GM21360 (cell line): Measurements from ENCODE around the gene DRC1.

Experiments used
- ATAC-seq: cut with Tn5 transposase; IDR thresholded peaks from one replicate; pipeline ENCODE4 v1.9.1; 2021; ENCODE audit warnings: mild to moderate bottlenecking, moderate library complexity; ENCODE audit not compliant: unreplicated experiment

Gene DRC1

DNA sequence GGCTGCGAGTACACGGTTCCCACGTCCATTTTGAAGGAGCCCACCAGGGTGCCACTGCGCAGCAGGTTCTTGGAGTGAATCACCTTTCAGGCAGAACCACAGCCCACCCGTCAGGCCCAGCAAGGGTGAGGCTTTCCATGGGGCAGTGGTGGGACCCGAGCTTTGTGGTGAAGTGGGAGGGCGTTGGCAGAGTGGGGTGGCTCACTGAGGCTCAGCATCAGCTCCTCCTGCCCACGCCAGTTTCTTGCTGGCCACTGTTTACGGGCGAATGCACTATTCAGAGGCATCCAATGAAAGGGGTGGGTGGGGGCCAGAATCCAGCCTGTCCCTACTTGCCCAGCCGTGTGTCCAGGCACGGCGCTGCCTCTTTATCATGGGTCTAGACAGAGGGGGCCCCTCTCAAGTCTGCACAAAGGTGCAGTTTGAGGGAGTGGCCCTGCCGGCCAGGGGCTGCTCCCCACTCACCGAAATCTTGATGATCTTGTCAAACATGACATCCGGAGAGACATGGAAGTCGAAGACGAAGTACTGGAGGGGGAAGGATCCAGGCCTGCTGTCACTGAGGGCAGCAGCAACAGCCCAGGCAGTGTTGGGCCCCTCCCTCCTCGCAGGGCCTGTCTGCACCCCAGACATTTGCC lies 87.6 kb downstream of the DRC1 start:
- no peak for ATAC-seq

GRCh38 chr2:26491563-26492167 lies 89.9 kb downstream of the DRC1 start:
- ATAC-seq, result no peak

DNA sequence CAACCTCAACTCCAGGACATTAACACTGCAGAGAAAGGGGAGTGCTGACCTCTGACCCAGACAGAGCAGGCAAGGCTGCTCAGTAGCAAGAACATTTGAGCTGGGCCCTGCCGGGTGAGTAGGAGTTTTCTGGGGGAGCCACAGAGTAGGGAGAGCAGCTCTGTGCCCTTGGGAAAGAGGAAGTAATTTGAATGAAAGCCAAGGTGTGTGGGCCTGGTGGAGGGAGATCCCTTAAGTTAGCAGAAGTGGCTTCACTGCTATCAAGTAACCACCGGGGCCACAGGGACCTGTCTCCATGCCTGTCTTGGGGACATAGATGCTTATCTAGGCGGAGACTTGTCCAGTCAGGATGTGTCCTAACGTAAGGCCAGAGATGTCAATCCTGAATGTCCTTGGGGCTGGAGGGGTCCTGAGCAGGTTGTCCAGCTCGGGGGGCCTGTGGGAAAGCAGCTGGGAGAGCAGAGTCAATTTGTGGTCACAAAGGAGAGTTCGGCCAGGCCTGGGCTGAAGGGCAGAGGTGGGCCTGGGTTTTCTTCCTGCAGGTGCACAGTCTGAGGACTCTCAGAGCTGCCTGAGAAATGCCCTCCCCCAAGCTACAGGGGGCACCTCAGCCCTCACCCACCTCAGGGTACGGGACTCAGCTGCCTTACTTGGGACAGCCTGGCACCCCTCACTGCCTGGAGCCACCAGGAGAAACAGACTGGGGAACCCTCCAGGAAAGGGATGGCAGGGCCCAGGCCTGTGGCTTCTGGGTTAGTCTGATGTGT lies 91.2 kb downstream of the DRC1 start:
- ATAC-seq, result no peak

DNA sequence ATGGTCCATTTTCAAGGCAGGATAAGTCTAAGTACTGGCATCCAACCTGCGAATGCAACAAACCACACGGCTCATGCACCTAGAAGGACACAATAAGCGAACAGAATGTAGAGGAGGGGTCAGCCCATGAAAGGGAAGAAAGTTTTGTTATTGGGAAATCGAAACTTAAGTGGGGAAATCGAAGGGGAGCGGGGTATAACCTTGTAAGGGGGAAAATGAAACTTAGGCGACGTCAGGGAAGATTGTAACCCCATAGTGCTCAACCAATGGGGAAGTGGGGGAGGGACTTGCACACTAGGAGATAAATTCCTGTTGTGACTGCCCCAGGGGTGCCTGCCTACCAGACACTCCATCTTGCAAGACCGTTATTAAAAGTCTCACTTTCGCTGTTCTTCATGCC lies 91.8 kb downstream of the DRC1 start:
- no peak for ATAC-seq

- no peak for ATAC-seq
Observed at GRCh38 chr2:26494199-26494598, 92.5 kb downstream of the DRC1 start.

DNA sequence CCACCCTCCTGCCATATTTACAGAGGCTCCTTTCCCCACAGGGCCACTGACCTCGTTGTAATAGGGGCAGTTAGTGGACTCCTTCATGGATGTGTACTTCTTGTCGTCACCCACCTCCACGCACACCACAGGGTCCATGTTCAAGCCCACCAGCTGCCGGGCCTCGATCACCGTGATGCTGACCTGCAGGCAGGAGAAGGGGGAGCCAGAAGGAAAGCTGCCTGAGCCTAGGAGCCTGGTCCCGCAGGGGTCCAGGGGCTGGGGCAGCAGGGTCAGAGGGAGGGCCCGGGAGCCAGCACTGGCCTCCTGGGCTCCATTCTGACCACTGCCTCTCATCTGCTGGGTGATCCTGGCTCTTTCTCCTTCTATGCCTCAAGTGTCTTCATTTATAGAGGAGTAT lies 93.2 kb downstream of the DRC1 start:
- ATAC-seq, result no peak

DNA sequence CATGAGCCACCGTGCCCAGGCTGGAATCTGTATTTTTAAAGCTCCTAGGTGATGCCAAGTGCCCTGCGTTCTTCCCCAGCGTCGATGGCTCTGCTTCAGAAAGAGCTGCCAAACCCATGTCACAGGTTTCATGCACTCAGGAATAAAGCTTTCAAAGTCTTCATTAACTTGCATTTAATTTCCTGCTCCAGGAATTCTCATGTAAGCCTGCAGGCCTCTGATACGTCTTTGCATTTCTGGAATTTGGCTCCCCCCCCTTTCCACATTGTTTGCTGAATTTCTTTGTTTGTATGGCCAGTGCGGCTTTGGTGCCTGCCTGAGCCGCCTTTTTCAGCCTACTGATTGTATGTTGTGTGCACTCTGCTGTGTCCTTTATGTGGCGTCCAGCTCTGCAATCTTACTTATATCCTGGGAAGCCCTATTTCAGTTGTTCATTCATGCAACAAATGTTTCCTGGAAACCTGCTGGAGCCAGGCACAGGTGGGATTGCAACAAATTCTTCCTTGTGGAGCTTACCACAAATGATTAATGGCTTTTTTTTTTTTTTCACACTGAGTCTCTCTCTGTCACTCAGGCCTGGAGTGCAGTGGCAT lies 94.1 kb downstream of the DRC1 start:
- ATAC-seq, result no peak

DNA sequence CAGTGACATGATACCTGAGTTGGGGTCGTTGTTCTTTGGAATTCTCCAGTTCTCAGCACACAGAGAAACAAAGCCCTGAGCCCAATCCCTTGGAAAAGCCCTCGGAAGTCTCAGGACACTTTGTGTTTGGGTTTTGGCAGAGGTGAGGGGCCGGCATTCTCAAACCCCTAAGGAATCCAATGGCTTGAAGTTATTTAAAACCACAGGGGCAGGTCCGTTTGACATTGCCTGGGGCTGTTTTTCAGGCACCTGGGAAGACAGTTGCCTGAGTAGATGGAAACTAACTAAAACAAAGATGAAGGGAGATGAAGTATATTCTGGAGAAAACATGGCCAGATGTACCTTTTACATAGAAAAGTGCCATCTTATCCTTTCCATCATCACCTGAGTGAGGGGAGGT lies 98.7 kb downstream of the DRC1 start:
- no peak for ATAC-seq

GRCh38 chr2:26503231-26503880 lies 101.6 kb downstream of the DRC1 start:
- peak; percentile 78 for ATAC-seq

- no peak for ATAC-seq
Observed at GRCh38 chr2:26504002-26504401, 102.3 kb downstream of the DRC1 start.

GRCh38 chr2:26506279-26506678 lies 104.6 kb downstream of the DRC1 start:
- no peak for ATAC-seq
